Jurkat, Clone E6-1 (cell line): ENCODE results near the gene PLEKHG4B. TPM values are rescaled to one million over a fixed set of nuclear protein-coding genes. Genes with fewer than 3 reads are reported as not detected.
A peak's percentile ranks its signal among the peaks of the same experiment; 100 is the strongest.
"Not testable (repeated sequence)": the region's sequence is repeated elsewhere in the genome, so short reads cannot be mapped to it uniquely, and the experiment has no call there.

Experiments
- DNase-seq: peaks from one replicate; pipeline ENCODE4 v3.0.0-alpha.2; 2011; ENCODE audit warnings: low read depth, low spot score
- H3K4me3 ChIP-seq: 2 replicates; pipeline ENCODE4 v1.5.1; 2011; ENCODE audit warnings: mild to moderate bottlenecking, low read length, control low read depth, moderate library complexity
- polyA plus RNA-seq: library from polyadenylated mRNA; unstranded; fragments of >200 nt; gene quantifications from one replicate; pipeline ENCODE4 v1.2.1, GENCODE V29; 2012; ENCODE audit warnings: missing spikeins; ENCODE audit not compliant: insufficient read length, insufficient read depth

PLEKHG4B gene, protein sequence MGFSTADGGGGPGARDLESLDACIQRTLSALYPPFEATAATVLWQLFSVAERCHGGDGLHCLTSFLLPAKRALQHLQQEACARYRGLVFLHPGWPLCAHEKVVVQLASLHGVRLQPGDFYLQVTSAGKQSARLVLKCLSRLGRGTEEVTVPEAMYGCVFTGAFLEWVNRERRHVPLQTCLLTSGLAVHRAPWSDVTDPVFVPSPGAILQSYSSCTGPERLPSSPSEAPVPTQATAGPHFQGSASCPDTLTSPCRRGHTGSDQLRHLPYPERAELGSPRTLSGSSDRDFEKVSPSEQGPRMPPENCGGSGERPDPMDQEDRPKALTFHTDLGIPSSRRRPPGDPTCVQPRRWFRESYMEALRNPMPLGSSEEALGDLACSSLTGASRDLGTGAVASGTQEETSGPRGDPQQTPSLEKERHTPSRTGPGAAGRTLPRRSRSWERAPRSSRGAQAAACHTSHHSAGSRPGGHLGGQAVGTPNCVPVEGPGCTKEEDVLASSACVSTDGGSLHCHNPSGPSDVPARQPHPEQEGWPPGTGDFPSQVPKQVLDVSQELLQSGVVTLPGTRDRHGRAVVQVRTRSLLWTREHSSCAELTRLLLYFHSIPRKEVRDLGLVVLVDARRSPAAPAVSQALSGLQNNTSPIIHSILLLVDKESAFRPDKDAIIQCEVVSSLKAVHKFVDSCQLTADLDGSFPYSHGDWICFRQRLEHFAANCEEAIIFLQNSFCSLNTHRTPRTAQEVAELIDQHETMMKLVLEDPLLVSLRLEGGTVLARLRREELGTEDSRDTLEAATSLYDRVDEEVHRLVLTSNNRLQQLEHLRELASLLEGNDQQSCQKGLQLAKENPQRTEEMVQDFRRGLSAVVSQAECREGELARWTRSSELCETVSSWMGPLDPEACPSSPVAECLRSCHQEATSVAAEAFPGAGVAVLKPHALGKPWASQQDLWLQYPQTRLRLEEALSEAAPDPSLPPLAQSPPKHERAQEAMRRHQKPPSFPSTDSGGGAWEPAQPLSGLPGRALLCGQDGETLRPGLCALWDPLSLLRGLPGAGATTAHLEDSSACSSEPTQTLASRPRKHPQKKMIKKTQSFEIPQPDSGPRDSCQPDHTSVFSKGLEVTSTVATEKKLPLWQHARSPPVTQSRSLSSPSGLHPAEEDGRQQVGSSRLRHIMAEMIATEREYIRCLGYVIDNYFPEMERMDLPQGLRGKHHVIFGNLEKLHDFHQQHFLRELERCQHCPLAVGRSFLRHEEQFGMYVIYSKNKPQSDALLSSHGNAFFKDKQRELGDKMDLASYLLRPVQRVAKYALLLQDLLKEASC (N-terminal part only)
- polyA plus RNA-seq = 18.2 TPM

DNA sequence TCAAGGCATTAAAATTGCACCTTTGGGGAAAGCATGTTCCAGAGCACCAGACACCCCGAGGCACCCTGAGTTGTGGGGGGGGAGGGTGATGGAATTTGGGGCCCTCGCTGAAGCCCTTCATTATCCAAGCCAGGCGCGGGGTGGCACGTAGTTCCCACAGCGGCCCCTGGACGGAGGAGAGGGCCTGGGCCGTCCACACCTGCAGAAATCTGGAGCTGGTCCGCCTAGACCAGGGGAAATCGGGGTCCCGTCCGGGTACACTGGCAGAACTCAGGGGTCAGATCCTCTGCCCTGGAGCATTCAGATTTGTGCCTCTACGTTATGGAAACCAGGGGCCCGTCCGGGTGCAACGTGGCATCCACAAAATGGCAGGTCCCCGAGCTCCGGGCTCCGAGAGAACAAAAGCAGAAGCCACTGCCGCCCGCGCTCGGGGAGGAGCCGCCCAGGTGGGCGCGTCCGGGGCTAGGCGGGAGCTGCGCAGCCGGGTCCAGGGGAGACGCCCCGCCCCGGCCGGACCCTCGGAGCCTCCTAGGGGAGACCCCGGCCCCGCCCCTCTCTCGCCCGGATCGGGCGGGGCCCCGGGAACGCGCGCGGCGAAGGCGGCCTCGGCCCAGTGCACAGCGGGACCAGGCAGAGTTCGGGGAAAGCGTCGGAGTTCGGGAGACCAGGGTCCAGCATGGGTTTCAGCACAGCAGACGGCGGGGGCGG, at the start of gene PLEKHG4B:
TSS of gene PLEKHG4B (plus strand) at position 613 of the 708 bp plus-strand sequence. CDS start at position 677, 64 bp downstream.
- H3K4me3 ChIP-seq = peak within 1 kb of the TSS; percentile 55
- DNase-seq = peak; percentile 37

DNA sequence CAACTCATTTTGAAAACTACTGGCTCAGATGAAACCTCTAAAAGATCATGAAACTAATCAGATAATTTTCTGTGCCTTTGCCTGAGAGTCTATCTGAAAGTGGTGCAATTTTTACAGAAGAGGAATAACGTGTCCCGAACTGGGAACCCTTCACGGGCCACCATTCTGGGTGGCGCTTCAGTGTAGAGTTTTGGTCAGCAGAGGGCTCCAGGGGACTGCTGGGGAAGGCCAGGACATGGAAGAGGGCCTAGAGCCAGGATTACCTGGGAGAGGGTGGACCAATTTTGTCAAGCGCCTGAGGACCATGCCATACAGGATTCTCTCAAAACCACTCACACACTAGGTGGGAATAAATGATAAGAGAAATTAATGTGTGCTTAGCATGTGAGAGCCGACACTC, 49.7 kb upstream of the PLEKHG4B start:
- no peak for DNase-seq
- H3K4me3 ChIP-seq = no peak overlapping the region

DNA sequence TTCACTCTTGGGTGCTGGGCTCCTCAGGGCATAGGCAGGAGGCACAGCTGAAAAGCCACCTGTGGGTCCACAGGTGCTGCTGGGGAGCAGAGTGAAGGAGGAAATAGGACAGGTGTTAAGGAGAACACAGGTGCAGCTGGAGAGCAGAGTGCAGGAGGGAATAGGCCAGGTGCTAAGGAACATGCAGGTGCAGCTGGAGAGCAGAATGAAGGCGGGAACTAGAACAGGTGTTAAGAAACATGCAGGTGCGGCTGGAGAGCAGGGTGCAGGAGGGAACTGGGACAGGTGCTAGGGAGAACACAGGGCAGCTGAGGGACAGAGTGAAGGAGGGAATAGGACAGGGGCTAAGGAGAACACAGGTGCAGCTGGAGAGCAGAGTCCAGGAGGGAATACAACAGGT, 43.8 kb upstream of the PLEKHG4B start:
- no peak overlapping the region for H3K4me3 ChIP-seq
- no peak for DNase-seq

DNA sequence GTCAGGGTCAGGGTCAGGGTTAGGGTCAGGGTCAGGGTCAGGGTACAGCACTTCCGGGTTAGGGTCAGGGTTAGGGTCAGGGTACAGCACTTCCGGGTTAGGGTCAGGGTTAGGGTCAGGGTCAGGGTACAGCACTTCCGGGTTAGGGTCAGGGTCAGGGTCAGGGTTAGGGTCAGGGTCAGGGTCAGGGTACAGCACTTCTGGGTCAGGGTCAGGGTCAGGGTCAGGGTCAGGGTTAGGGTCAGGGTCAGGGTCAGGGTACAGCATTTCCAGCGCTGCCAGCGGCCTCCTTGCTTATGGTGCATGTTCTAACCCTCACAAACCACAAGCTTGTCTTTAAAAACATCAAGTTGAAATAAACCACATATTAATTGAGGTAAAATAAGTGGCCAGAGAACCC, 42.4 kb upstream of the PLEKHG4B start:
- not testable (repeated sequence) for DNase-seq

DNA sequence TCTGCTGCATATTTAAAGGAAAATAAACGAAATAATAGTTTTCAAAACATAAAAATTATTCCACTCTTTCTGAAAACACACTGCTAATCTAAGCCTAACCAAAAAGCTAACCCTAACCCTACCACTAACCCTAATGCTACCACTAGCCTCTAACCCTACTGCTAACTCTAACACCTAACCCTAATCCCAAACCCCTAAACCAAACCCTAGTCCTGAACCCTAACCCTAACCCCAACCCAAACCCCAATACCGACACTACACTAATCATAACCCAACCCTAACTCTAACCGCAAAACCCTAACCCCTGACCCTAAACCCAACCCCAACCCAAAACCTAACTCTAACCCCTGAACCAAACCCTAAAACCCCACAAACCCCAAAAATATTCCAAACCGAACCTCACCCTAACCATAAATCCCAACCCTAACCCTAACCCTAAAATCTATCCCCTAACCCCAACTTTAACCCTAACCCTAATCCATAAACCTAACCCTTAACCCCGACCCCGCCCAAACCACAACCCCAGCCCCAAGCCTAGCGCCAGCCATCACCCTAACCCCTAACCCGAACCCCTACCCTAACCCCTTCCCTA, 41.9 kb upstream of the PLEKHG4B start:
- no peak for DNase-seq
- no peak overlapping the region for H3K4me3 ChIP-seq

More for the DNA sequence above, 42.4 kb upstream of the PLEKHG4B start:
- not testable (repeated sequence) for H3K4me3 ChIP-seq

DNA sequence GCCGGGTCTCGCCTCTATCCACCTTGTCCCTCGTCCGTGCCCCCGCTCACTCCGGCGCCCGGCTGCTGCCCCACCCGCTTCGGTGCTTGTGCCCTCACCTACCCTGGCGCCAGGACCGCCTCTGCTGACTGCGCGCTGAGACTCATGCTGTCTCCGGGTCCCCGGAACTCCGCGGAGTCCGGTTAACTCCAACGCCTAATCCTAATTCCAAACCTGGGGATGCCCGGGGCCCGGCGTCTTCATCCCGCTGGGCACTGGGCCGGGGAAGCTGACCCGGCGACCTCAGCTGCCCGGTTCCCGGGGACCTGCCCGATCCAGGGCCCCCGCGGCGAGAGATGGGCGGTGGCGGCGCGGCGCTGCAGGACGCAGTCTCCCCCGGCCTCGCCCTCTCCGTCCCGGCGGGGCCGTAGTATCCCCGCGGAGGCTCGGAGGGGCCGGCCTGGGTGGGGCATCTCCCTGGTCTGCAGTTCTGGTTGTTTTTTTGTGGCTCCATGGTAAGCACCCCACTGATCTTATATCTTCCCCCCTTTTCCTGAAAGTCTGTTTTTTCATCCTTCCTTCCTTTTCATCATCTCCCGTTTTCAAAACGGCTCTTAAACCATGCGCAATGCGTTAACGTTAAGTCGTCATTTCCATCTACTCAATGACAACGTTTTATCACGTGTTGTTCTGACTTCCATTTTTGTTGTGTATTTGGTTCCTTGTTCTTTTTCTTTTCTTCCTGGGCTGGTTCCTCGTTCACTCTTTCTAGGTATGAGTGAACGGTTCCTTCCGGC, 41.1 kb upstream of the PLEKHG4B start:
- no peak for DNase-seq
- no peak overlapping the region for H3K4me3 ChIP-seq

DNA sequence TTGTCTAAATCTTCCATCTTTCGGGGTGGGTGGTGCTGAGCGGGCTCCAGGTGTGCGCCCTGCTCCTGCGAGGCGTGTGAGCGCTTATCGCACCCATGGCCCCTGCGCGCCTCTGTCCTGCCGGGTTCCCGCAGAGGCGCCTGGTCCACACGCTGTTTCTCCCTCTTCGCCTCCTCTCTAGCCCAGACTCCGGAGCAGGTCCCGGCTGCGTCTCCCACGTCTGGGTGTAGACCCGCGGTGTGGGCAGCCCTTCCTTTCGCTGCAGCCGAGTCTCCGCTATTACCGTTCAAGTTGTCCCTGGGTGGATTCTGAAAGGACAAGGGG, 40.5 kb upstream of the PLEKHG4B start:
- DNase-seq = no peak
- H3K4me3 ChIP-seq = no peak overlapping the region

DNA sequence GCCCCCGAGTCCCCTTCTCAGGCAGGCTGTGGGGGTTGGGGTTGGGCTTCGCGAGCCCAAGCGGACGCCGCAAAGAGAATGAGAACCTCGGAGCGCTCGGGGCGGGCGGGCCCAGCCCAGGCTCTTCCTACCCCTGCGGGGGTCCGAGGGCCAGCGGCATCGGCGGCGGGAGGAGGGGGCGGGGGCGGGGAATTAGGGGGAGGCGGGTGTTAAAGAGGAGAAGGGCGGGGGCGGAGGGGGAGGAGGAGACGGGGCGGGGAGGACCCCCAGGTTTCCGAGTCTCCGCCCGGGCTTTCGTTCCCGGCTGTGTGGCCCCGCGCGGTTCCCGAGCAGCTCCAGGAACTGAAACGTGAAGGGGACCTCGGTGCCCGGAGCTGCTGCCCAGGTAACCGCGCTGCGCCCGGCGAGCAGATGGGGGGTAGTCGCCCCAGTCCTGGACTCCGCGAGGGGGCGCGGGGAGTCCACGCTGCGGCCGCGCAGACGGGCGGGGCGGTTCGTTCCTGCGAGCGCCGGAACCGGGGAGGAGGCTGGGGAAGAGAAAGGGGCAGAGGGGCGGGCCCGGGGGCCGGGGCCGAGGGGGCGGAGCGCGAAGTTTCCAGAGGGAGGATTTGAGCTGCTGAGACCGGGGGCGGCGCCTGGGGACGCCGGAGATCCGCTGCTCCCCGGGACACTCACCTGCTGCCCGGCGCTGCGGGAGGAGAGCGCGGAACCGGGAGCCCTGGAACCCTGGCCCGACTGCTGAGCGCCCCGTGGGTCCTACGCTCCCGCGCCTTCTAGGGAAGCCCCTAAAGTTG, 38.4 kb upstream of the PLEKHG4B start:
- H3K4me3 ChIP-seq = peak overlapping the region; percentile 48
- DNase-seq = peak; percentile 17

DNA sequence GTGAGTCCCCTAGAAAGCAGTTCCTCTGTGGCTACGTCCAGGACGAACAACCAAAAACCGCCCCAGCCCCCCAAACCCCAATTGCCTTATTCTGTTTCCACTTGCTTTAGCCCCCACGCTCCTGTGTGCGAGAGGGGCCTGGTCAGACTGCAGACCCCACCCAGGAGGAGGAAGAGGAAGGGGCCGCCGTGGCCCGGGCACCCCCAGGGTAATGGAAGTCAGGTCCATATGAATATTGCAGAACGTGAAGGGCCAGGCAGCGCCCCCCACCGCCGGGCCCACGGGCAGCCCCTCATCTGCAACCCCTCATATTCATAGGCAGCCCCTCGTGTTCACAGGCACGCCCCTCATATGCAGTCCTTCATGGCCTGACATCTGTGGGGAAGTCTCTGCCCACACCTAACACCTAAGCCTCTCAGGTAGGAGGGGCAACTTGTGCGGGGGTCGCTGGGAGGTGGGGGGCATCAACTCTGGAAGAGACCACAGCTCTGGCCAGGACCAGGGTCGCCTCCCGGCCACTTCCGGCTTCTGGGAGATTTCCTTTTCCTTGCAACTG, 37.7 kb upstream of the PLEKHG4B start:
- DNase-seq = no peak
- peak overlapping the region; percentile 48 for H3K4me3 ChIP-seq

DNA sequence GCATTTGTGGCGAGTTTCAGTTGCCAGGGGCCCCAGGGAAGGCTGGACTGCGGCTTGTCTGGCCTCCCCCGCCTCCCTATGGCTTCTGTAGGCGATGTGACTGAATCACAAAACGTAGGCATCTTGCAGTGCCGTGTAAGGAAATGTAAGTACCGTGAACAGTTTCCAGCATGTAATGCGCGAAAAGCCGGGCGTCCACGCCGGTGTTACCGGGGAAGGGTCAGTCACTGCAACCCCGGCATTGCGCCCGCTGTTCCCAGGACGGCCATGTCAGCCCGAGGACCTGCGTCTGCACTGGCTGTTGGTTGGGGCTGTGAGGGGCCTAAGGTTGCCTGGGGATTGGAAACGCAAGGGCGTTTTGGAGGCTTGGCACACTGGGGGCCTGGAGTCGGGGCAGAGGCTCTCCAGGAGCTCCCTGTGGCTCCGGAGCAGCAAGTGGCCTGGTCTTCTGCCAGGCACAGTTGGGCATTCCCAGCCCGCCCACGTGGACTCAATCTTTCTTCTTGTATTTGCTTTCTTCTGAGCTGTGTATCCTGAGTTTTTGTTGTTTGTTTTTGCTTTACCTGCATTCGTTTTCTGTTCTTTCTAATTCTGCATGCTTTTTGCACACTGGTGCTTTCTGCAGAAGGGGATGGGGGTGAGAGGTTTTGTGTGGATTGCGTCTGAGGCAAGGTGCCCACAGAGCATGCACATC, 36.9 kb upstream of the PLEKHG4B start:
- no peak overlapping the region for H3K4me3 ChIP-seq
- DNase-seq = no peak

DNA sequence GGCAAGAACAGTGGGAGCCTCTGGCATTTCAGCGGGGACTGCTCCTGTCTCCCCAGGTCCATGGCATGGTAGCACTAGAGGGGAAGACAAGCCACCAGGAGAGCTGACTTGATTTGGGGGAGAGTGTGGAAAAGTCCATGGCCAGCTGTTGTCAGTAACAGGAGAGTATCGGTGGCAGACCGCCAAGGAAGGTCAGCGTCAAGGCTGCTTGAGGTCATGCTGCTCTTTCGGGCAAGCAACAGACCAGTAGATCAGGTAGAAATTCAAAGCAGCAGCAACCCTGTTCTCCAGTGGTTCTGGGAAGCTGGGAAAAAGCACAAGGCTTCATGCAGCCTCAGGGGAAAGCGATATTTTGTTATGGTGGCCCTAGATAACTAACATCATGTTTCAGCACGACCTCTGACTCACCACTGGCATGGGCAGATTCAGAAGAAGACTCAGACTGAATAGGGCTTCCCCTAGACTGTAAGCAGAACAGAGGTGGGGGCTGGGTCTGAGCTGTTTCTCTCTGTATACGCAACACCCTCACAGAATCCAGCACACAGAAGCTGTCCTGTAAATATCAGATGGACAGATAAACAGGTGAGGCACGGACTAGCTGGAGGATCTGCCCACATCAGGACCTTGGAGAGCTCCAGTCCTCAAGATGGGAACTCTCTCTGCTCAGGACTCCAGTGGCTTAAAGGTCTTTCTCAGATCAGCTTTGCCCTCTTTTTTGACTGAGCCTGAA, 35.2 kb upstream of the PLEKHG4B start:
- peak; percentile 39 for DNase-seq
- H3K4me3 ChIP-seq = no peak overlapping the region

DNA sequence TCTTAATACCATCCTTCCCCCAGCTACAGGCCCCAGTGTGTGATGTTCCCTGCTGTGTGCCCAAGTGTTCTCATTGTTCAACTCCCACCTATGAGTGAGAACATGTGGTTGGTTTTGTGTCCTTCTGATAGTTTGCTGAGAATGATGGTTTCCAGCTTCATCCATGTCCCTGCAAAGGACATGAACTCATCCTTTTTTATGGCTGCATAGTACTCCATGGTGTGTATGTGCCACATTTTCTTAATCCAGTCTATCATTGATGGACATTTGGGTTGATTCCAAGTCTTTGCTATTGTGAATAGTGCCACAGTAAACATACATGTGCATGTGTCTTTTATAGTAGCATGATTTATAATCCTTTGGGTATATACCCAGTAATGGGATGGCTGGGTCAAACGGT, 31.7 kb upstream of the PLEKHG4B start:
- DNase-seq, H3K4me3 ChIP-seq: not testable (repeated sequence)

DNA sequence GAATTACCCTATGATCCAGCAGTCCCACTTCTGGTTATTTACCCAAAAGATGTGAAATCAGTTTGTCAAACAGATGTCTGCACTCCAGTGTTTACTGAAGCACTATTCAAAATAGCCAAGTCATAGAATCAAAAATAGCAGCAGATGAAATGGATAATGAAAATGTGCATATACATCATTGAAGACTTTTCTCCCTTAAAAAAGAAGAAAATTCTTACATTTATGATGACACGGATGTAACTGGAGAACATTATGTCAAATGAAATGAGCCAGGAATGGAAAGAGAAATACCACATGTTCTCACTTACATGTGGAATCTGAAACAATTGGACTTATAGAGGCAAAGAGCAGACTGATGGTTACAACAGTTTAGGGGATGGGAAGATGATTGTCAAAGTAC, 21.5 kb upstream of the PLEKHG4B start:
- no peak overlapping the region for H3K4me3 ChIP-seq
- DNase-seq = no peak

DNA sequence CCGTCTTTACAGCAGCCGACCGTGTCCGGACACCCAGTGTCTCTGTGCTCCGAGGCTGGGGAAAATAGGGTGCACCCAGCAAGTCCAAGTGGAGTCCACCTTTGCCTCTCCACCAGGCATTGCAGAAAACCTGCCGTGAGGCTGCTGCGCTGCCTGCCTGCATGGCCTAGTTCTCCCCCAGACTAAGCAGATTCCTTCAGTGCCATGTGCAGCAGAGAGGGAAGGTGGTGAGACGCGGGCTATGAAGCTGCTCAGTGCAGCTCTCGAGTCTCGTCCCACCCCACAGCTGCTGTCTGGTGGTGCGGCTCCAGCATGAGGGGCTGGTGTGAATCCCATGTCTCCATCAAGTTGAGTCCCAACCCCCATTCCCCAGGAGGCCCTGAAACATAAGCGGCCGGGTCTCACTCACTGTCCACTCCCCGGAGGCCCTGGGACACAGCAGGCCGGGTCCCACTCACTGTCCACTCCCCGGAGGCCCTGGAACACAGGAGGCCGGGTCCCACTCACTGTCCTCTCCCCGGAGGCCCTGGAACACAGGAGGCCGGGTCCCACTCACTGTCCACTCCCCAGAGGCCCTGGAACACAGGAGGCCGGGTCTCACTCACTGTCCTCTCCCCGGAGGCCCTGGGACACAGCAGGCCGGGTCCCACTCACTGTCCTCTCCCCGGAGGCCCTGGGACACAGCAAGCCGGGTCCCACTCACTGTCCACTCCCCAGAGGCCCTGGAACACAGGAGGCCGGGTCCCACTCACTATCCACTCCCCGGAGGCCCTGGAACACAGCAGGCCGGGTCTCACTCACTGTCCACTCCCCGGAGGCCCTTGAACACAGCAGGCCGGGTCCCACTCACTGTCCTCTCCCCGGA, 19.4 kb upstream of the PLEKHG4B start:
- not testable (repeated sequence) for DNase-seq, H3K4me3 ChIP-seq

DNA sequence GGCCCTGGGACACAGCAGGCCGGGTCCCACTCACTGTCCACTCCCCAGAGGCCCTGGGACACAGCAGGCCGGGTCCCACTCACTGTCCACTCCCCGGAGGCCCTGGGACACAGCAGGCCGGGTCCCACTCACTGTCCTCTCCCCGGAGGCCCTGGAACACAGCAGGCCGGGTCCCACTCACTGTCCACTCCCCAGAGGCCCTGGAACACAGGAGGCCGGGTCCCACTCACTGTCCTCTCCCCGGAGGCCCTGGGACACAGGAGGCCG, 18.9 kb upstream of the PLEKHG4B start:
- not testable (repeated sequence) for H3K4me3 ChIP-seq, DNase-seq
